Tibial nerve (tissue), 4 donors: ENCODE measurements around the gene HOXB4.

ENCODE experiments used
- CTCF ChIP-seq, 5 experiments: fragments of 200-600 bp in 3 of 5; fragments of 450-650 bp in 2 of 5; sonication (generic) in 3 of 5; IDR thresholded peaks; one replicate each; pipeline ENCODE4 v1.5.1; 2016 to 2019; ENCODE audit warnings: antibody characterized with exemption in 5 of 5, mild to moderate bottlenecking in 3 of 5, moderate library complexity in 2 of 5
- EP300 ChIP-seq, 2 donors: sonication (generic); formaldehyde crosslinking; IDR thresholded peaks; one replicate each; pipeline ENCODE4 v1.6.1; 2017; ENCODE audit warnings: antibody characterized with exemption in 2 of 2, mild to moderate bottlenecking in 1 of 2
- POLR2A ChIP-seq, 2 donors: fragments of 450-650 bp; IDR thresholded peaks; one replicate each; pipeline ENCODE4 v1.6.1; 2017; ENCODE audit warnings: antibody characterized with exemption in 2 of 2, mild to moderate bottlenecking in 2 of 2, moderate library complexity in 2 of 2

GRCh38 chr17:48558057-48558830 lies 19.9 kb downstream of the HOXB4 start:
- TF ChIP-seq CTCF (IDR thresholded peaks at IDR 0.05): no peak
- TF ChIP-seq EP300 (IDR thresholded peaks at IDR 0.05): no peak
- TF ChIP-seq POLR2A (IDR thresholded peaks at IDR 0.05): no peak
